IPS-20b (cell line): ENCODE data around the gene SRGAP1.

ENCODE experiments used
- H3K27ac ChIP-seq: one replicate; pipeline ENCODE4 v1.5.1; 2013; ENCODE audit warnings: low read length
- H3K27me3 ChIP-seq: 2 replicates; pipeline ENCODE4 v1.6.1; 2013; ENCODE audit warnings: mild to moderate bottlenecking, low read length, inconsistent platforms; ENCODE audit not compliant: insufficient read depth
- H3K36me3 ChIP-seq: 2 replicates; pipeline ENCODE4 v1.6.1; 2013; ENCODE audit warnings: low read depth, mild to moderate bottlenecking, inconsistent platforms, low read length, moderate library complexity; ENCODE audit not compliant: insufficient read depth
- H3K4me1 ChIP-seq: 2 replicates; pipeline ENCODE4 v1.6.1; 2013; ENCODE audit warnings: mild to moderate bottlenecking, control low read depth, inconsistent platforms, low read length, moderate library complexity; ENCODE audit not compliant: insufficient read depth
- H3K4me3 ChIP-seq: 2 replicates; pipeline ENCODE4 v1.5.1; 2013; ENCODE audit warnings: mild to moderate bottlenecking, low read length, inconsistent platforms
- H3K9ac ChIP-seq: 2 replicates; pipeline ENCODE4 v1.6.1; 2013; ENCODE audit warnings: low read depth, mild to moderate bottlenecking, inconsistent platforms, low read length, moderate library complexity
- H3K9me3 ChIP-seq: 2 replicates; pipeline ENCODE4 v1.6.1; 2013; ENCODE audit warnings: mild to moderate bottlenecking, low read depth, low read length, inconsistent platforms; ENCODE audit not compliant: insufficient read depth

Gene SRGAP1

DNA sequence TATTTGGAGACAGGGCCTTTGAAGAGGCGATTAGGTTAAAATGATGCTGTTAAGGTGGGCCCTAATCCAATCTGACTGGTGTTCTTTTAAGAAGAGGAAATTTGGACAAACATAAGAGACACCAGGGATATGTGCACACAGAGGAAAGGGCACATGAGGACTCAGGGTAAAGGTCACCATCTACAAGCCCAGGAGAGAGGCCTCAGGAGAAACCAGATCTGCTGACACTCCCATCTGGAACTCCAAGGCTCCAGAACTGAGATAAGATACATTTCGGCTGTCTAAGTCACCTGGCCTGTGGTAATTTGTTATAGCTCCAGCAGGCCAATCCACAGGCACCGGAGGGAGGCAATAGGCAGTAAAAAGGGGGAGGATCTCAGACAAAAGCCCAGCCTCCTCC is 329.0 kb downstream of the SRGAP1 start:
- H3K36me3 ChIP-seq: no peaks in the 10 kb centered on the region
- H3K27ac ChIP-seq: no peak overlapping the region
- H3K9me3 ChIP-seq: no peaks in the 10 kb centered on the region
- H3K27me3 ChIP-seq: no peaks in the 10 kb centered on the region
- H3K4me1 ChIP-seq: peaks cover 19% of the 10 kb centered on the region
- no peak overlapping the region for H3K4me3 ChIP-seq
- H3K9ac ChIP-seq: no peak overlapping the region

GRCh38 chr12:64175254-64175945 is 330.9 kb downstream of the SRGAP1 start:
- H3K4me1 ChIP-seq: peaks cover 16% of the 10 kb centered on the region
- no peak overlapping the region for H3K9ac ChIP-seq
- H3K36me3 ChIP-seq: no peaks in the 10 kb centered on the region
- H3K27ac ChIP-seq: no peak overlapping the region
- no peaks in the 10 kb centered on the region for H3K9me3 ChIP-seq
- no peaks in the 10 kb centered on the region for H3K27me3 ChIP-seq
- no peak overlapping the region for H3K4me3 ChIP-seq

DNA sequence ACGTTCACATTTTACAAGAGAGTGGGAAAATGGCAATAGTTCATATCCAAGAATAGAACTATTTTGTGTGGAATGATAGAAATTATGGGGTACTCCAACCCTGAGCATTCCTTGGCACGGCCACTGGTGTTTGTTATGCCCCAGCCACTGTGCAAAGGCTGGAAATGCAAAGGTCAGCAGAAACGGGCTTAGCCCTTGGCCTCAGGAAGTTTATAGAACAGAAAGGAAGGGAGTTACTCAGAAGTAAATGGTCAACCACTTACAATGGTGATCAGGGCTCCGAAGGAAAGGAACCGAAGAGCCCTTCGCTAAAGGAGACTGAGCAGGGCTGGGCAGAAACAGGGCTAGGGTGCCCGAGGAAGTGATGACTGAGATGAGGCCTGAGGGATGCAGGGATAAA is 332.5 kb downstream of the SRGAP1 start:
- no peak overlapping the region for H3K27ac ChIP-seq
- no peaks in the 10 kb centered on the region for H3K36me3 ChIP-seq
- H3K4me1 ChIP-seq: peaks cover under 1% of the 10 kb centered on the region
- H3K9me3 ChIP-seq: no peaks in the 10 kb centered on the region
- no peak overlapping the region for H3K4me3 ChIP-seq
- no peaks in the 10 kb centered on the region for H3K27me3 ChIP-seq
- no peak overlapping the region for H3K9ac ChIP-seq

GRCh38 chr12:64178122-64178521 is 333.6 kb downstream of the SRGAP1 start:
- Histone ChIP-seq H3K9me3 (no peaks in the 10 kb centered on the region), H3K4me1 (no peaks in the 10 kb centered on the region; the same call in 1 of the 2 replicates), H3K27ac (no peak overlapping the region), H3K4me3 (no peak overlapping the region), H3K27me3 (no peaks in the 10 kb centered on the region), H3K9ac (no peak overlapping the region), H3K36me3 (no peaks in the 10 kb centered on the region)

GRCh38 chr12:64180951-64181350 is 336.5 kb downstream of the SRGAP1 start:
- no peaks in the 10 kb centered on the region for H3K36me3 ChIP-seq
- H3K9me3 ChIP-seq: no peaks in the 10 kb centered on the region
- no peaks in the 10 kb centered on the region; the same call in 1 of the 2 replicates for H3K4me1 ChIP-seq
- no peak overlapping the region for H3K4me3 ChIP-seq
- H3K27me3 ChIP-seq: no peaks in the 10 kb centered on the region
- H3K9ac ChIP-seq: no peak overlapping the region
- H3K27ac ChIP-seq: no peak overlapping the region

DNA sequence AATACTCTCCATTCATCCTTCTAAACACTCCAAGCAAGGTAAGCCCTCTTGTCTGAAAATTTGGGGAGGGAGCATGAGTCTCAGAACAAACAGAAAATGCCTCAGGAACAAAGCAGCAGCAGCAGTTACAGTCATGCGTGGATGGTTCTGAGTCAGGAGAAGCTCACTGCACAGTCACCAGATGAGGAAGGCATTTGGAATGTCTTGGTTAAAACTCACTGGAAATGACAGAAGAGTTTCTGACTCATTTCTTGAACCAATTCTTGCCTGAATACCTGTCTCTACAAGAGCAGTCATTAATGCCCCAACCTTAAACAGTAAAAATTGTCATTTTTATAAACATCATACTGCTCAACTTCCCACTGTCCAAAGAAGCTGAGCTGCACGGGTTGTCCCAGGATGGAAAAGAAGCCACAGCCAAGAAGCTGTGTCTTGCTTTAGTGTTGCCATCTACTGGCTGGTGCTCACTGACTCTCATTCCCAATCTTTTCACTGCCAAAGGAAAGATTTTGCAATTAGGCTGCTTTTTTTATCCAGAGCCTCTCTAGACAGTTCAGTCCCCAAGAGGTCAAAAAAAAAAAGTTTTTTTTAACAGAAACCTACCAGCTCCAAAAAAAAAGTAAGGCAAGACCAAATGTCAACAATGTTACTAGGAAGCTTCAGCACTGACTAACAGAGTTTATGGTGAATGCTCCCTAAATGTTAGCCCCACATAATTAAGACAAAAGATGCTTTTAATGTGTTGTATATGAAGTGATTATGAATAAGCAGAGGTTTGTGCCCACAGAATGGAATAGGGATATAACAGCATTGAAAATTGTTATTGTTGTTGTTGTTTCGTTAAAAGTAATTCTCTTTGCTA is 337.2 kb downstream of the SRGAP1 start:
- Histone ChIP-seq H3K36me3 (no peaks in the 10 kb centered on the region), H3K4me3 (no peak overlapping the region), H3K4me1 (no peaks in the 10 kb centered on the region; the same call in 1 of the 2 replicates), H3K27me3 (no peaks in the 10 kb centered on the region), H3K9me3 (no peaks in the 10 kb centered on the region), H3K27ac (no peak overlapping the region), H3K9ac (no peak overlapping the region)

GRCh38 chr12:64184216-64184615 is 339.7 kb downstream of the SRGAP1 start:
- Histone ChIP-seq H3K27me3 (no peaks in the 10 kb centered on the region), H3K9ac (no peak overlapping the region), H3K4me1 (no peaks in the 10 kb centered on the region; the same call in 1 of the 2 replicates), H3K36me3 (no peaks in the 10 kb centered on the region), H3K9me3 (no peaks in the 10 kb centered on the region), H3K27ac (no peak overlapping the region), H3K4me3 (no peak overlapping the region)

GRCh38 chr12:64186789-64187188 is 342.3 kb downstream of the SRGAP1 start:
- no peaks in the 10 kb centered on the region for H3K27me3 ChIP-seq
- no peaks in the 10 kb centered on the region; the same call in 1 of the 2 replicates for H3K4me1 ChIP-seq
- H3K36me3 ChIP-seq: no peaks in the 10 kb centered on the region
- no peaks in the 10 kb centered on the region for H3K9me3 ChIP-seq
- no peak overlapping the region for H3K4me3 ChIP-seq
- no peak overlapping the region for H3K9ac ChIP-seq
- no peak overlapping the region for H3K27ac ChIP-seq

DNA sequence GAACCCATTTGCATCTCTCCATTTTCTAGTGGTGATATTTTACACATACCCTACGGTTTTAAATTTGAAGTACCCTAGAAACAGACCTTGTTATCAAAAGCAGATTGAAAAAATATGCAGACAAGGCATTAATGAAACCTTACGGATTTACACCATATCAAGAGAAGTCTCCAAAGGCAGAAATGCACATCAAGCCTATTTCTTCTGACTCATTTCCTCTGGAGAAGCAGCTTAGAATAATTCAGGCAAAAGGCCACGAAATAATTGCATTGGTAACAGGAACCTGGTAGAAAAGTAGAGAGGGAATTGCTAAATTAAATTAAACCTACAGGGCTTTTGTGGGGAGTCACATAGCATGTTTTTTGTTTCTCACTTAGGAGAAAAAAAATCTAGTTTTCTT is 342.9 kb downstream of the SRGAP1 start:
- Histone ChIP-seq H3K36me3 (no peaks in the 10 kb centered on the region), H3K27ac (no peak overlapping the region)

DNA sequence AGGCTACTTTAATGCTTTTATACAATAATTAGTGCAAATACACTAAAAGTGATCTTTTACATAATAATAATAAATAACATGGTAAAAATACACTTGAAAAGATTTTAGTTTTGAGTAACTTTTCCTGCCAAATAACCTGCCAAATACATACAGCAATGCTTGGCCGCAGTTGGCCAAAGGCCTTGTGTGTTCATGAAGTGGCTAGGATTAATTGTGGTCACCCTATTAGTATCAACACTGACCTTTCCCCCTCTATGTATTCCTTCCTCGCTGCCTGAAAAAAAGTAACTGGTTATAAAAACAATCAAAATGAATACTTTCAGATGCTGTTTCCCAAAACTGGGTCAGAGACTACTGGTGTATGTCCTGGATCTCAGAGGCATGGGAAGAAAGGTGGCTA is 343.3 kb downstream of the SRGAP1 start:
- H3K9ac ChIP-seq: no peak overlapping the region
- no peak overlapping the region for H3K27ac ChIP-seq

More for the DNA sequence above, 342.9 kb downstream of the SRGAP1 start:
- Histone ChIP-seq H3K9me3 (no peaks in the 10 kb centered on the region), H3K9ac (no peak overlapping the region), H3K27me3 (no peaks in the 10 kb centered on the region), H3K4me3 (no peak overlapping the region), H3K4me1 (no peaks in the 10 kb centered on the region)

GRCh38 chr12:64189530-64189929 is 345.0 kb downstream of the SRGAP1 start:
- Histone ChIP-seq H3K36me3 (peaks cover 10% of the 10 kb centered on the region), H3K27me3 (no peaks in the 10 kb centered on the region)

More for the DNA sequence above, 343.3 kb downstream of the SRGAP1 start:
- H3K4me3 ChIP-seq: no peak overlapping the region
- no peaks in the 10 kb centered on the region for H3K9me3 ChIP-seq
- no peaks in the 10 kb centered on the region for H3K36me3 ChIP-seq
- H3K27me3 ChIP-seq: no peaks in the 10 kb centered on the region
- H3K4me1 ChIP-seq: no peaks in the 10 kb centered on the region

GRCh38 chr12:64190140-64190539 is 345.6 kb downstream of the SRGAP1 start:
- Histone ChIP-seq H3K27me3 (no peaks in the 10 kb centered on the region), H3K9me3 (no peaks in the 10 kb centered on the region), H3K4me1 (no peaks in the 10 kb centered on the region), H3K36me3 (peaks cover 12% of the 10 kb centered on the region), H3K9ac (no peak overlapping the region), H3K4me3 (no peak overlapping the region), H3K27ac (no peak overlapping the region)

More at GRCh38 chr12:64189530-64189929, 345.0 kb downstream of the SRGAP1 start:
- Histone ChIP-seq H3K9me3 (no peaks in the 10 kb centered on the region), H3K9ac (no peak overlapping the region), H3K4me3 (no peak overlapping the region), H3K27ac (no peak overlapping the region), H3K4me1 (no peaks in the 10 kb centered on the region)
